Breast epithelium (tissue), 4 donors: ENCODE measurements around the gene ZNF488. TPM values are rescaled to one million over a fixed set of nuclear protein-coding genes. Genes with fewer than 3 reads are reported as not detected.

ENCODE experiments used
- DNase-seq, 2 donors: peaks; one replicate each; pipeline ENCODE4 v3.0.0-alpha.2; 2019; ENCODE audit warnings: low spot score in 2 of 2
- H3K27ac ChIP-seq, 2 donors: fragments of 200-600 bp; sonication (generic) in 1 of 2; one replicate each; pipeline ENCODE4 v1.5.1; 2016 to 2019; ENCODE audit warnings: mild to moderate bottlenecking in 1 of 2
- H3K27me3 ChIP-seq, 2 donors: fragments of 200-600 bp; sonication (generic) in 1 of 2; one replicate each; pipeline versions ENCODE4 v1.5.1 to v1.6.0; 2017 to 2019; ENCODE audit warnings: control low read depth in 1 of 2, mild to moderate bottlenecking in 1 of 2
- H3K36me3 ChIP-seq: fragments of 200-600 bp; one replicate; pipeline ENCODE4 v1.5.1; 2019
- H3K4me1 ChIP-seq, 2 donors: fragments of 200-600 bp; sonication (generic); one replicate each; pipeline ENCODE4 v1.5.1; 2016 to 2019; ENCODE audit warnings: control low read depth in 1 of 2
- H3K4me3 ChIP-seq, 3 donors: fragments of 200-600 bp; sonication (generic); 1 replicate in 2 of 3; 2 replicates in 1 of 3; pipeline ENCODE4 v1.5.1; 2016 to 2019; ENCODE audit warnings: mild to moderate bottlenecking in 3 of 3, moderate library complexity in 2 of 3
- H3K9me3 ChIP-seq, 2 donors: fragments of 200-600 bp; sonication (generic) in 1 of 2; one replicate each; pipeline ENCODE4 v1.5.1; 2016 to 2019; ENCODE audit warnings: control low read depth in 1 of 2
- CTCF ChIP-seq, 3 donors: fragments of 450-650 bp; IDR thresholded peaks; one replicate each; pipeline ENCODE4 v1.5.1; 2016 to 2017; ENCODE audit warnings: antibody characterized with exemption in 3 of 3, mild to moderate bottlenecking in 3 of 3, moderate library complexity in 3 of 3
- POLR2A ChIP-seq: fragments of 450-650 bp; IDR thresholded peaks from one replicate; pipeline ENCODE4 v1.6.1; 2016; ENCODE audit warnings: antibody characterized with exemption, mild to moderate bottlenecking, moderate library complexity
- POLR2AphosphoS5 ChIP-seq, 3 donors: sonication (generic); formaldehyde crosslinking; IDR thresholded peaks; one replicate each; pipeline ENCODE4 v1.6.1; 2017; ENCODE audit warnings: antibody characterized with exemption in 3 of 3
- intact Hi-C: fragments of 100-400 bp; cut with DNase I; formaldehyde crosslinking; loops from one replicate; pipeline ENCODE4 v1.15.1; 2023; ENCODE audit warnings: low total_unique reads
- total RNA-seq, 3 donors: library from RNA; depleted of rRNA; stranded (reverse); fragments of >200 nt; gene quantifications; one replicate each; pipeline ENCODE4 v1.1.0, GENCODE V29; 2016

ZNF488 gene
- total RNA-seq, 3 donors from 2014 or later = 0.44 TPM; not detected in 2

- H3K36me3 ChIP-seq = no peaks in the 10 kb centered on the region
- no peak for TF ChIP-seq POLR2AphosphoS5 (IDR thresholded peaks at IDR 0.05)
- no peak for TF ChIP-seq CTCF (IDR thresholded peaks at IDR 0.05)
- TF ChIP-seq POLR2A = no peak
- intact Hi-C loops = no loop called here
- H3K4me3 ChIP-seq = no peak overlapping the region
- H3K27ac ChIP-seq = no peak overlapping the region
- peak in 1 of 2 donors; percentile 30 for DNase-seq
- H3K9me3 ChIP-seq = no peaks in the 10 kb centered on the region
- no peaks in the 10 kb centered on the region for H3K4me1 ChIP-seq
- H3K27me3 ChIP-seq = no peaks in the 10 kb centered on the region
These were observed 25.0 kb downstream of the ZNF488 start for GRCh38 chr10:47359101-47359500.

- Histone ChIP-seq H3K4me1 (no peaks in the 10 kb centered on the region), H3K9me3 (no peaks in the 10 kb centered on the region), H3K27ac (no peak overlapping the region), H3K27me3 (no peaks in the 10 kb centered on the region), H3K4me3 (no peak overlapping the region), H3K36me3 (no peaks in the 10 kb centered on the region)
- DNase-seq = peak in 1 of 2 donors; percentile 49
- intact Hi-C loops = no loop called here
- TF ChIP-seq POLR2A (no peak), CTCF (IDR thresholded peaks at IDR 0.05) (no peak), POLR2AphosphoS5 (IDR thresholded peaks at IDR 0.05) (no peak)
These were observed 25.6 kb downstream of the ZNF488 start for GRCh38 chr10:47358457-47358856.

- Histone ChIP-seq H3K4me3 (no peak overlapping the region), H3K27me3 (no peaks in the 10 kb centered on the region), H3K9me3 (no peaks in the 10 kb centered on the region), H3K36me3 (no peaks in the 10 kb centered on the region), H3K4me1 (no peaks in the 10 kb centered on the region), H3K27ac (no peak overlapping the region)
- TF ChIP-seq POLR2AphosphoS5 (IDR thresholded peaks at IDR 0.05) = no peak
- TF ChIP-seq CTCF (IDR thresholded peaks at IDR 0.05) = no peak
- TF ChIP-seq POLR2A = no peak
- intact Hi-C loops = no loop called here
- peak in 1 of 2 donors; percentile 0 for DNase-seq
These were observed 26.2 kb downstream of the ZNF488 start for GRCh38 chr10:47357911-47358310.

GRCh38 chr10:47357131-47357582 lies 26.9 kb downstream of the ZNF488 start:
- Histone ChIP-seq H3K27me3 (no peaks in the 10 kb centered on the region), H3K27ac (no peak overlapping the region), H3K9me3 (no peaks in the 10 kb centered on the region), H3K4me1 (no peaks in the 10 kb centered on the region), H3K36me3 (no peaks in the 10 kb centered on the region), H3K4me3 (no peak overlapping the region)
- TF ChIP-seq POLR2AphosphoS5 (IDR thresholded peaks at IDR 0.05) (no peak), CTCF (IDR thresholded peaks at IDR 0.05) (no peak), POLR2A (no peak)
- no peak for DNase-seq
- intact Hi-C loops = no loop called here

- TF ChIP-seq CTCF (IDR thresholded peaks at IDR 0.05) = no peak
- no peak for TF ChIP-seq POLR2AphosphoS5 (IDR thresholded peaks at IDR 0.05)
- TF ChIP-seq POLR2A = no peak
- DNase-seq = no peak
- Histone ChIP-seq H3K27me3 (no peaks in the 10 kb centered on the region), H3K27ac (no peak overlapping the region), H3K36me3 (no peaks in the 10 kb centered on the region), H3K4me1 (no peaks in the 10 kb centered on the region), H3K4me3 (no peak overlapping the region), H3K9me3 (no peaks in the 10 kb centered on the region)
- intact Hi-C loops = no loop called here
These were observed 27.4 kb downstream of the ZNF488 start for GRCh38 chr10:47356708-47357107.
